HG02973 (cell line): ENCODE data around the gene GAB2.
A peak's percentile ranks its signal among the peaks of the same experiment; 100 is the strongest.

Experiments used
- ATAC-seq: cut with Tn5 transposase; IDR thresholded peaks from one replicate; pipeline ENCODE4 v1.9.1; 2021; ENCODE audit warnings: moderate library complexity; ENCODE audit not compliant: unreplicated experiment

Gene GAB2

DNA sequence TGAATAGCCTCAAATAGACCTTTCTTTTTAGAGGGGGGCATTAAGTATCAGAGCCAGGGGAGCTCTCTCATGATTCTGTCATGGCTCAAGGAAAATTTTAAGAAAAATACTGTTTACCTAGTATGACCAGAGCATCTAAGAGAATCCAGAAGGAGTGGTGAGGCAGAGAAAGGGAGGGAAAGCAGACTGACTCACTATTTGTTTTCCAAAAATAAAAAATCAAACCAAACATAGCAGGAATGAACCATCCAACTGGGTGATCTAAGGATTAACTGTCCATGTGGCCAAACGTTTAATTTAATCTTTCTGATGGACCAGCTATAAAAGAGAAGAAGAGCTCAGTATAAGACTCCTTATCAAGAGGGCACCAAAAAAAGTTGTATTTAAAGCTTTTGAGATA, 70.8 kb downstream of the GAB2 start:
- no peak for ATAC-seq

DNA sequence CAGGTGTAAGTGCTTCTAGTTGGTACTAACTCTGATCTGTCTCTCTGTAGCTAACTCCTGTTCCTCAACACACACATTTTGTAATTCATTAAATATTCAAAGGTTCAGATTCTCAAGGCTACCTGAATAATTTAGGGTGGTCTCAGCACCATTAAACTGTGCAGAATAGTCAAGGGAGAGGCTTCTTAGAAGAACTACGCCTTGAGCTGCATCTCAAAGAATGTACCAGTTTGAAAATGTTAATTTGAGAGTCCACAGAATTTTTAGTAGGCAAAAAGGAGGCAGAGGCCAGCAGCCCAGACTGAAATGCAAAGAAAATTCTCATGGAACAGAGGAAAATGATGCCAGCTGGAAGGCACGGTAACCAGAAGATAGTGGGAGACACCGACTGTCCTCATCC, 72.2 kb downstream of the GAB2 start:
- ATAC-seq, result no peak

DNA sequence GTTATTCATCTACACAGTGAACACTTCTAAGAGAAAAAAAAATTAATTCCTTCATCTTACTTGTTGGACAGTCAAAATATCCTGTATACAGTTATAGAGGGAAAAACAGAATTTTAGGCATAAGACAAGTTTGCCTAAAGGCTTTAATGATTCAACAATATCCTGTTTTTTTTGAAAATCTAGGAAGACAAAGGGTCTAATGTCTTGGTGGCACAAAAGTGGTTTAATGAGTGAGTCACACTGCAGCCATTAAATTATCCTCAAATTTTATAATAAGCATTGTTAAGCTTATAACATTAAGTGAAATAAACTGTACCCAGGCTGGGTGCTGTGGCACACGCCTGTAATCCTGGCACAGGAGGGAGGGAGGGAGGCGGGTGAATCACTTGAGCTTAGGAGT, 72.9 kb downstream of the GAB2 start:
- ATAC-seq, result no peak

DNA sequence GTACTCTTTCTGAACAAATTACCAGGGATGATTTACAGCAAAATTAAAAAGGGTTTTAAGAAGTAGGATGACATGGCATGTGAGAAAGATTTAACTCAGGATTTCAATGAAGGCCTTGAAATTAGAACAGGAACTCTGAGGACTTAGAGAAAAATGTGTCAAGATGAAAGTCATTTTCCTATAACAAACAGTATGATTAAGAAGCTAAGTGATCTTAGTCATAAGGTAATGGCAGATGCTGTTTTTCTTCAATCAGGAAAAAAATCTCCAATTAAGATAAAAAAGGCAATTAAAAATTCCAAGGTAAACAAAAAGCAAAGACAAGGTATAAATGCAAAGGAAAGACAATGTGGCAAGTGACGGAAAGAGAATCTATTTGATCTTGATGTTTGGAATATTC, 73.5 kb downstream of the GAB2 start:
- ATAC-seq, result no peak

DNA sequence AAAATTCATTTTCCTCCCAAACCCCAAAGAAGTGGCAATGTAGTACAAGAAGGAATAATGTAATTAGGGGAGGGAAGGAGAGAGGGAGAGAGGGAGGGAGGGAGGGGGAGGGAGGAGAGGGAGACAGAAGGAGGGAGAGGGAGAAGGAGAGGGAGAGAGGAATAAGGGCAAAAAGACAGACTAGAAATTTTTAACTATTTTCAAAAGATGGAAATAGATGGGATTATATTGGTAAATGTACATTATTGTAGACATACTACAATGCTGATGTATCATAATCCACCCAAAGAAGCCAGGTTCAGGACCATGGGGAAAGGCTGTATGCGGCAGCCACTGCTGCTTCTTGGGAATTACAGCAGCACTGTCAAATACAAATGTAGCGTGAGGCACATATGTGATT, 74.3 kb downstream of the GAB2 start:
- ATAC-seq, result no peak

DNA sequence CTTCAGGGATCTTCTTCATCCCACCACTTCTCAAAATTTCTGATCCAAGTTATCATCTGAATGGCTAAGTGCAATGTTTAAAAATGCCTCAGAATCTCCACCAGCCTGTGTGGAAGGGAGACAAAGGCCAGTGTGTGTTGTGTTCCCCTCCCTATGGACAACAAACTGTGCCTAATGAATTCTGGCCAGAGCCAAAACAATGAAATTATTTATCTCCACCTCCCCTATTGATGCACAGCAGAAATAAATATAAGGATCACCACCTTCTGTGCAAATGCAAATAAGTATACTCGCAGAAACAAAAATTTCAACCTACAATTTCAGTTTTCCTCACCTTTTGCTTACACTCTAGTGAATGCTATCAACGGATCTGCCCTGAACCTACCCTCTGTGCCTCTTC, 75.8 kb downstream of the GAB2 start:
- no peak for ATAC-seq

DNA sequence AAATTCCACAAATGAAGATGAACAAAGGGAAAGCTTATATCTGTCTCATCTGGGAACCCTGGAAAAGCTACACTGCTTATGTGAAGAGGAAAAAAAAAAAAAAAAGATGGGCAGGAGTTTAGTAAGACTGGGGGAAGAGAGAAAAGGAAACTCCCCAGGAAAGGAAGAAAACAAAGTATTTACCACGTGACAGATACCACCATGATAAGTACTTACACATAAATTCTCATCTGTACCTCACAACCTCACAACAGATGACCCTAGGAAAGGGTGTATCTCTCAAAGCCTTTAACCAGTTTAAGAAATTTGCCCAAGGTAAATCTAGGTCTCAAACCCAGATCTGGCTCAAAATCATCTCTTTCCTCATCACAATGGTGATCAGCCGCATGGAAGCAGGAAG, 77.1 kb downstream of the GAB2 start:
- no peak for ATAC-seq

DNA sequence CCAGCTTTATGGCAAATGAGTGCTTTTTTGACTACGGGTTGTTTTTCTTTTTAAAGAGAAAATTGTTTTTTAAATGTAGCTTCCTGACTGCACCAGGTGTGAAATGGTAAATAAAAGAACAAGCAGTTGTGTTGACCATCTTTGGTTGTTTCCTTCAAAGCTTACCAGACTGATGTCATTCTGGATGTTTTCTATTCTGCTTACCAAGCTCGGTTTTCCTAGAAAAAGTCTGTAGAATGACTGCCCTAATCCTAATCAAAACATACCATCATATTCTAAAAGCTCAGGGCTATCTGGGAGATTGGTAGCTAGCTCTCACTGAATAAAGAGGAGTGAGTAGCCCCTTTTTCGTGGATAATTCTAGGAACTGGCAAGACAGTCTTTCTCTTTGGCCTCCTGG, 77.7 kb downstream of the GAB2 start:
- no peak for ATAC-seq

DNA sequence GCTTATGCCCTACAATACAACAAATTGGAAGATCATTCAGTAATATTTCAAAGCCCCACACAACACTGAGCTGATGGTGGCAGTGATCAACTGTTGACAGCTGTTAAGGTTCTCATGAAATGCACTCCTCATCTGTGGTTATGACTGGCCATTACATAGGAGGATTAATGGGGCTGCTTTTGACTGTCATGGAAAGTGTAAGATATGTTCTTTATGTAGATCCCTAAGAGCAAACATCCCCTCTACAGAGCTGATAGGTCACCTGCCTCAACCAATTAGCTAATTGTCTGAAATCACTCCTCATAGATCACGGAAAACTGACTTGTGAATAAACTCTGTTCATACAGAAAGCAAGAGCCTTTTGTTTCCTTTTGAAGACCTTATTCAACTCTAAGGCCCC, 78.1 kb downstream of the GAB2 start:
- ATAC-seq, result no peak

DNA sequence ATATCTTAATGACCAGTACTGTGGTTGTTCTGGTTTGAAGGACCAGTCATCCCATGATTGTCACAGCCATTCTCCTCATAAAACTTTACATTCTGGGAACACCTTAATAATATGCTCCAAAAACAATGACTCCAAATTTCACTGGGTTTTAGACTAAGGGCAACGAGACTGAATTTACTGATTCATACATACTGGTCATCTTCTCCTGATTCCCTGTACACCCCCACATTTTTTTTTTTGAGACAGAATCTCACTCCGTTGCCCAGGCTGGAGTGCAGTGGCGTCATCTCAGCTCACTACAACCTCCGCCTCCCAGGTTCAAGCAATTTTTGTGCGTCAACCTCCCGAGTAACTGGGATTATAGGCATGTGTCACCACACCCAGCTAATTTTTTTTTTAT, 78.9 kb downstream of the GAB2 start:
- no peak for ATAC-seq

DNA sequence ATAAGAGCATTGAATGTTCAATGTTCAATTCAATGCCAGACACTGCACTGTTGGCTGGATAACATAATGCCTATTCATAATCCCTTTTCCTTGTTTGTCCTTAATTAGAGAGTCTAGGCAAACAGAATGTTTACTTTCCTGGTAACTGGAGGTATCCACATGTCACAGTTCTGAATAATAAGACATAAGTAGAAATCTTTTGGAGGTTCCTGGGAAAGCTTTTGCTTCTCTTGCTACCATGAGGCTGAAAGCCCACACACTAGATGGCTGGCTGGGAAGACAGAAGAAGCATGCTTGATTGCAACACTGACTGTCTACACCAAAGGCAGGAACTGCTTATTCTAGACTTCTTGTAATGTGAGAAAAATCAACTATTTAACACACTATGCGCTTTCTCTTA, 79.5 kb downstream of the GAB2 start:
- no peak for ATAC-seq

DNA sequence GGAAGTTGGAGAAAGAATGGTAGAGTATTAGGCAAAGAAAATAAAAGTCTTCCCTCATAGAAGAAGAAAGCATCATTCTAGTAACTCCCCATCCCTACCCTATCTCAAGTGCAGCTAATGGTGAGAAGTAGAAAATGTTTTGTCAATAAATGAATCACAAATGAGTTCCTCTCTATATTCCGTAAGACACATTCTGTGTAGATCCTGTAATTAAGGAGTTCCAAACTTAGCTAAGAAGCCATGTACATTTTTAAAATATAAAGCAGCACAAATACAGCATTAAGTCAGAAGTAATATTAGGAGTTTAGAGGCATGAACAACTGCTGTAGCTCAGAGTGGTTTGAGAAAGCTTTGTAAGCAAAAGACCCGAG, 80.1 kb downstream of the GAB2 start:
- no peak for ATAC-seq

DNA sequence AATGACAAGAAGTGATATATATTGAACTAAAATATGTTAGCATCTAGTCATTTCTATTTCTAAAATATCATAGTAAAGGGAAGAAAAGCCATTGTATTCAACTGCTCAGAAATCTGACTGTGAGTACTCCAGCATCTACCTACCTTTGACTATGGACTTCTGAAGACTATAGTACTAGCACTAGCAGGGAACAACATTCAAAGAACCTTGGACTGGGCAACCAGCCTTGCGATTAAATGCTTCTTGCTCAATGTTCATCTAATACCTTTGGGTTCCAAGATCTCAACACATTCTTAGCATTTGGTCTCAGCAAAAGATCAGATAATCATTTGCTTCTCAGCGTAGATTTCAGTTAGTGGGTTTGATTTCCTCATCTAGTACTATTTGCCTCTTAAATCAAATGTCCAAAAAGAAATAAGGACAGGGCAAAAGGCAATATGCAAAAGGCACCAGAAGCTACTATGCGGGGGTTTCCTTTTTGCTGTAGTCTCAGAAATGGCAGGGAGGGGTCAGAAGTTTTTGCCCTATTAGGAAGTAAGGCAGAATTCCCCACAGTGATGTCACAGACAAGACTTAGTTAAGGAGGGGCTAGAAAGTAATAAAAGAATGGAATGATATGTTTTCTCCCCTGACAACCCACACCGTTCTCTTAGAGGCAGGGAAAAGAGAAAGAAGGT, 80.6 kb downstream of the GAB2 start:
- ATAC-seq, result no peak

DNA sequence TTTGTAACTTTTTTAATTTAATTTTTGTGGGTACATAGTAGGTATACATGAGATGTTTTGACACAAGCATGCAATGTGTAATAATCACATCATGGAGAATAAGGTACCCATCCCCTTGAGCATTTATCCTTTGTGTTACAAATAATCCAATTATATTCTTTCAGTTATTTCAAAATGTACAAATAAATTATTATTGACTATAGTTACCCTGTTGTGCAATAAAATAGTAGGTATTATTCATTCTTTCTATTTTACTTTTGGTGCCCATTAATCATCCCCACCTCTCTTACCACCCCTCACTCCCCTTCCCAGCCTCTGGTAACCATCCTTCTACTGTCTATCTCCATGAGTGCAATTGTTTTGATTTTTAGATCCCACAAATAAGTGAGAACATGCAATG, 83.5 kb downstream of the GAB2 start:
- no peak for ATAC-seq

DNA sequence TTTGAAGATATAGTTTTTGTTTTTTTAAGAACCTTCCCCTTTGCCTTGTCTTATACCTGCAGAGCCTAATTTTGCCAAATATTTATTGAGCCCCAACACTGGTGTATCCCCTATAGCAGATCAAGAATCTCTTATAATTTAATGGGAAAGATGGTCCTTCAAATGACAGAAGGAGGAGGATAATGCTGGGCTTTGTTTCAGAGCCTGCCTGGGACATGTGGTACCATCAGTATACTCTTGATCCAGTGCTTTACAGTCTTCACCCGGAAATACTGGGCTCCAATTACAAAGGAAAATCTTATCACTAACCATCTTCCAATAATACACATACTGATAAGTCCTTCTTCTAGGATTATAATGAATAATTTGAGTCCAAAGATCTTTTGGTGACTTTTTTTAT, 84.7 kb downstream of the GAB2 start:
- ATAC-seq, result no peak

DNA sequence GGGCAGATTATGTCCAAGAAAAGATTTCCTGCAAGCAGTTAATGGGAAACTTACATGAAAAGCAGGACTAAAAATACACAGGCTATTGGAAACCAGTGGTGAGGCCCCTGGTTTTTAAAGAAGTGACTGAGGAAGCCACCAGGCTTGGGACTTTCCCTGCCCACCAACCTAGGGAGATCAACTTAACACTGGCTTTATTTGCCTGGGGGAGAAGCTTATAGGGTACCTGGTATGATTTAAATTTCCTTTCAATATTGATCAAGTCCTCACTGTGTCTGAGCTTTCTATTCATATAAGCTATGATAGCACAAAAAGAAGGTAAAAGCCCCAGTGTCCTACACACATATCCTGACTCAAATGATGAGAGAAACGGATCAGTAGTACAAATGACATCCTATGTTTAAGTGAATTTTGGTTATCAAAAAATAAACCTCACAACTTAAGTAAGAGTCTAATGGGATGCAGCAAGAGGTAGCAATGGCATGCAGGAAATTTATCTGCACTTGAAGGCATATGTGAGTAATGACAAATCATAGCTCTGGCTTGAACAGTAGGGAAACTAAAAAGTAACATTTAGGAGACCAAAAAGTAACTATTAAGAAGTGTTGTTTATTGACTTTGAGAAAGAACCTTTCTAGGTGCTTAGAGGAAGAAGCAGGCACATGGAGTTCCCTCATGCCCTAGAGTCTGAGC, 85.3 kb downstream of the GAB2 start:
- no peak for ATAC-seq

DNA sequence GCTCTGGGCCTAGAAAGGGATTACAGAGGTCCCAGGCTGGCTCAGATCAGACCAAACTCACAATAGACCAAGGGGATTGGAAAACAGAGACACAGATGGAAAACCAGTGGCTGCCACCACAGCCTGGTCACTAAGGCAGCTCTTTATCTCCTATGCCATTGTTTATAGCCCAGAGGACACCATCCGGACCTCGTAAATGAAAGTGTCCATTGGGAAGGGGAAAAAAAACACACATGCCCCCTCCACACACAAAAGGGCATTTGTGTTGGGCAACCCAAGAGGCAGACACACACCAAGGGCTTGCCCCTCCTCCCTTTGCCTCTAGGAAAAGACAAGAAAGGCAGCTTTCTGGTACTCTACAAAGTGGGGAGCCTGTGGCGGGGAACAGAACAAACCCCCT, 85.9 kb downstream of the GAB2 start:
- no peak for ATAC-seq

DNA sequence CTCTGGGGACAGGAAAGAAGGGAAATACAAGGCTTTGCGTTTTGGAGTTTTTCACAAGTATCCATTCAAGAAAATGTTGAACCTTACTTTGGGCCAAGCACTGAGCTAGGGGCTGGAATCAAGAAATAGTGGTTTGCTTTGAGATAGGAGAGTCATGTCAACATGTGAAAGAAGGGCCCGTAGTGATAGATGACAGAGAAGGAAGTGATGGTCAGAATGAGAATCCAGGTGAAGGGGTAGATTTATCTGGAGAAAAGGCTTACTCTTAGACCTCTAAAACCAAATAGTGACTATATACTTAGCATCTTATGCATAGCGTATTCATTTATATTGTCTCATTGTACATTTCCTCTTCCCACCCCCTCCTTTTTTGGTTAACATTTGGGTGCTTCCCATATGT, 87.3 kb downstream of the GAB2 start:
- no peak for ATAC-seq

DNA sequence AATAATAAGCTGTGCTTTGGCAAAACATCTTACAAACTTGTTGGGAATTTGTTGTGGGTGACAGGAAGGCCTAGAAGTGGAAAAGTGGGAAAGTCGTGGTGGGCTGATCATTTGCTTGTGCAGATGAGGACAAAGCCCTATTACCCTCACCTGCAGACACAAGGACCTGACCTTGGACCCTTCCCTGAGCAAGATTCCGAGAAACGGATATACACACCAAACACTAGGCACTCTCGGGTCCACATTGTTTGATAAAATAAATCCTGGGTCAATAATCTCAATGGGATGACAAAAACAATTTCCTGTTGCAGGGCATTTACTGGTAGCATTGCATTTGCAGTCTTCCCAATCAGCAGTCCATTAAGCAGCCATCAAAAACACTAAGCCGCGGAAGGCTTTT, 89.7 kb downstream of the GAB2 start:
- no peak for ATAC-seq

DNA sequence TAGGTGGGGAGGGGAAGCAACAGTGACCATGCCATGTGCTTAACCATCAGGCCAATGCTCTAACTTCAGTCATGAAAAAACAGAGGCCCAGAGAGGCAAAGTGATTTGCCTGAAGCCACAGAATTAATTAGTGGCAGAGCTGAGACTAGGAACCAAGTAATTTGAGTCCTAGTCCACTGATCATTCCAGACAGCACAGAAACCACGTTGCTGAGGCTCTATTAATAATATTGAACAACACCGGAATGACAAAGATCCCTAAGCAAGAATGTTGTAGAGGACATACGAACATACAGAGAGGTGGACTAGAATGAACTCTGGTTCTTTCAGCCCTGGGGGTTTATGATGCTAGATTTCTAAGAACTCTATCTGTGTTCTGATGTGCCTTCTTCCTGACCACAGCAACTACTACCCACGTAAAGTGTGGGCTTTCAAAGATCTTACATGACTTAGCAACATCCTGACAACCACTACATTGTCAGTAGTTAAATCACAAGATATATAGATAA, 92.3 kb downstream of the GAB2 start:
- ATAC-seq, result peak; percentile 59

DNA sequence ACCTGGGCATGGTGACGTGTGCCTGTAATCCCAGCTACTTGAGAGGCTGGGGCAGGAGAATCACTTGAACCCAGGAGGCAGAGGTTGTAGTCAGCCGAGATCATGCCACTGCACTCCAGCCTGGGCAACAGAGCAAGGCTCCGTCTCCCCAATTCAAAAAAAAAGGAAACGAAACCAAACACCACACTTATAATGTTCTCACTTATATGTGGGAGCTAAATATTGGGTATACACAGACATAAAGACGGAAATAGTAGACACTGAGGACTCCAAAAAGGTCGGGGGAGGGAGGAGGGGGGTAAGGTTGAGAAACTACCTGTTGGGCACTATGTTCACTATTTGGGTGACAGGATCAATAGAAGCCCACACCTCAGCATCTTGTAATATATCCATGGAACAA, 94.3 kb downstream of the GAB2 start:
- no peak for ATAC-seq

DNA sequence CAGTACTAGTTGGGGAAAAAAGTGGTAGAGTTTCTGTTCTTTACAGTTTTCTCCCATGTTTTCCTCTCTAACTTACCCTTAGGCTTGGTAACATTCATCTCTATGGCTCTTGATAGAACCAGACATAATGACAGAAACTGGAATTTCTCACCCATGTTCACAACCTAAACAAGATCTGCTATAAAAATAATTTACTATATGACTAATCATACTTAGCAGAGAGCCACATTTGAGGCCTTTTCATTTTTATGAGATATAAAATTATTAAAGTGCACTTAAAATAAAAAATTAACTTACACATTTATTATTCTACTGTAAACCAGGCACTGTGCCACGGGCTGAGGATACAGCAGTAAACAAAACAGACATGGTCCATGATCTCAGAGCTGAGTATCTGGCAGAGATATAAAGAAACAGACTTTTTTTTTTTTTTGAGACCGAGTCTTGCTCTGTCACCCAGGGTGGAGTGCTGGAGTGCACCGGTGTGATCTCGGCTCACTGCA, 98.1 kb downstream of the GAB2 start:
- no peak for ATAC-seq
